Tibial artery (tissue), 4 donors: Measurements from ENCODE around the gene FASTK.

Source experiments
- DNase-seq, 2 donors: peaks; one replicate each; pipeline ENCODE4 v3.0.0-alpha.2; 2019
- H3K27ac ChIP-seq, 2 donors: fragments of 200-600 bp; sonication (generic) in 1 of 2; 1 replicate in 1 of 2; 2 replicates in 1 of 2; pipeline ENCODE4 v1.5.1; 2018 to 2019; ENCODE audit warnings: mild to moderate bottlenecking in 1 of 2
- H3K27me3 ChIP-seq, 2 donors: fragments of 200-600 bp; sonication (generic) in 1 of 2; one replicate each; pipeline versions ENCODE4 v1.5.1 to v1.6.0; 2016 to 2019
- H3K36me3 ChIP-seq, 3 donors: fragments of 200-600 bp; sonication (generic) in 2 of 3; one replicate each; pipeline ENCODE4 v1.5.1; 2016 to 2019; ENCODE audit warnings: mild to moderate bottlenecking in 2 of 3
- H3K4me1 ChIP-seq, 4 donors: fragments of 200-600 bp; sonication (generic) in 2 of 4; 1 replicate in 3 of 4; 2 replicates in 1 of 4; pipeline ENCODE4 v1.5.1; 2016 to 2019
- H3K4me3 ChIP-seq, 2 donors: fragments of 200-600 bp; sonication (generic) in 1 of 2; 1 replicate in 1 of 2; 2 replicates in 1 of 2; pipeline ENCODE4 v1.5.1; 2018 to 2019; ENCODE audit warnings: mild to moderate bottlenecking in 2 of 2
- H3K9me3 ChIP-seq, 3 donors: fragments of 200-600 bp; sonication (generic) in 1 of 3; one replicate each; pipeline ENCODE4 v1.5.1; 2016 to 2019
- intact Hi-C: fragments of 100-400 bp; cut with DNase I; formaldehyde crosslinking; loops from one replicate; pipeline ENCODE4 v1.15.0; 2023; ENCODE audit warnings: low total_unique reads
- TF ChIP-seq, protein P1 (sequence below), 2 experiments: fragments of 200-600 bp in 1 of 2; fragments of 450-650 bp in 1 of 2; IDR thresholded peaks; one replicate each; pipeline ENCODE4 v1.5.1; 2017 to 2019; ENCODE audit warnings: antibody characterized with exemption in 2 of 2, mild to moderate bottlenecking in 1 of 2, moderate library complexity in 1 of 2

FASTK gene

GRCh38 chr7:151116603-151117440 lies 36.2 kb upstream of the FASTK start:
- H3K4me1 ChIP-seq, result peaks cover 0 to 19% (median 8%) of the 10 kb centered on the region in 4 donors
- H3K27me3 ChIP-seq, result no peaks in the 10 kb centered on the region
- TF ChIP-seq, protein P1, sequence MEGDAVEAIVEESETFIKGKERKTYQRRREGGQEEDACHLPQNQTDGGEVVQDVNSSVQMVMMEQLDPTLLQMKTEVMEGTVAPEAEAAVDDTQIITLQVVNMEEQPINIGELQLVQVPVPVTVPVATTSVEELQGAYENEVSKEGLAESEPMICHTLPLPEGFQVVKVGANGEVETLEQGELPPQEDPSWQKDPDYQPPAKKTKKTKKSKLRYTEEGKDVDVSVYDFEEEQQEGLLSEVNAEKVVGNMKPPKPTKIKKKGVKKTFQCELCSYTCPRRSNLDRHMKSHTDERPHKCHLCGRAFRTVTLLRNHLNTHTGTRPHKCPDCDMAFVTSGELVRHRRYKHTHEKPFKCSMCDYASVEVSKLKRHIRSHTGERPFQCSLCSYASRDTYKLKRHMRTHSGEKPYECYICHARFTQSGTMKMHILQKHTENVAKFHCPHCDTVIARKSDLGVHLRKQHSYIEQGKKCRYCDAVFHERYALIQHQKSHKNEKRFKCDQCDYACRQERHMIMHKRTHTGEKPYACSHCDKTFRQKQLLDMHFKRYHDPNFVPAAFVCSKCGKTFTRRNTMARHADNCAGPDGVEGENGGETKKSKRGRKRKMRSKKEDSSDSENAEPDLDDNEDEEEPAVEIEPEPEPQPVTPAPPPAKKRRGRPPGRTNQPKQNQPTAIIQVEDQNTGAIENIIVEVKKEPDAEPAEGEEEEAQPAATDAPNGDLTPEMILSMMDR (IDR thresholded peaks at IDR 0.05), result no peak
- H3K27ac ChIP-seq, result no peak overlapping the region
- peaks cover 19 to 51% (median 50%) of the 10 kb centered on the region in 3 donors for H3K36me3 ChIP-seq
- no peaks in the 10 kb centered on the region for H3K9me3 ChIP-seq
- intact Hi-C loops, result loop anchor here (10.0 kb wide), 1 partner anchor 102 kb away; no protein-coding TSS in a partner anchor
- no peak overlapping the region for H3K4me3 ChIP-seq
- DNase-seq, result no peak

- Histone ChIP-seq H3K27me3 (no peaks in the 10 kb centered on the region), H3K36me3 (peaks cover 19 to 42% (median 41%) of the 10 kb centered on the region in 3 donors), H3K4me3 (peak overlapping the region in 1 of 2 donors; percentile 30), H3K27ac (no peak overlapping the region), H3K9me3 (no peaks in the 10 kb centered on the region), H3K4me1 (peaks cover 0 to 23% (median 10%) of the 10 kb centered on the region in 4 donors)
- intact Hi-C loops, result loop anchor here (10.0 kb wide), 1 partner anchor 101 kb away; no protein-coding TSS in a partner anchor
- TF ChIP-seq, protein P1 (IDR thresholded peaks at IDR 0.05), result no peak
- no peak for DNase-seq
These were observed 35.3 kb upstream of the FASTK start for GRCh38 chr7:151115836-151116418.

GRCh38 chr7:151115121-151115835 lies 34.7 kb upstream of the FASTK start:
- intact Hi-C loops, result loop anchor here (10.0 kb wide), 1 partner anchor 100 kb away; no protein-coding TSS in a partner anchor
- TF ChIP-seq, protein P1 (IDR thresholded peaks at IDR 0.05), result no peak
- H3K36me3 ChIP-seq, result peaks cover 12 to 35% (median 35%) of the 10 kb centered on the region in 3 donors
- H3K27ac ChIP-seq, result no peak overlapping the region
- peaks cover 0 to 27% (median 11%) of the 10 kb centered on the region in 4 donors for H3K4me1 ChIP-seq
- H3K9me3 ChIP-seq, result no peaks in the 10 kb centered on the region
- H3K4me3 ChIP-seq, result peak overlapping the region; percentile 27 to 30
- no peaks in the 10 kb centered on the region for H3K27me3 ChIP-seq
- no peak for DNase-seq

GRCh38 chr7:151114151-151115090 lies 33.8 kb upstream of the FASTK start:
- TF ChIP-seq, protein P1 (IDR thresholded peaks at IDR 0.05), result no peak
- intact Hi-C loops, result loop anchor here (5.0 to 10.0 kb wide), 2 partner anchors 77 to 100 kb away; no protein-coding TSS in a partner anchor
- H3K27ac ChIP-seq, result no peak overlapping the region

More at GRCh38 chr7:151114151-151115090, 33.8 kb upstream of the FASTK start:
- Histone ChIP-seq H3K4me3 (peak overlapping the region; percentile 27 to 30), H3K4me1 (peaks cover 0 to 27% (median 11%) of the 10 kb centered on the region in 4 donors), H3K27me3 (no peaks in the 10 kb centered on the region), H3K36me3 (peaks cover 6 to 27% (median 26%) of the 10 kb centered on the region in 3 donors), H3K9me3 (no peaks in the 10 kb centered on the region)
- DNase-seq, result no peak
